AG08395 (cell line): ENCODE measurements around the gene C22orf42.
"Not testable (repeated sequence)": the region's sequence is repeated elsewhere in the genome, so short reads cannot be mapped to it uniquely, and the experiment has no call there.

Experiments used
- DNase-seq: peaks from one replicate; pipeline ENCODE4 v3.0.0; 2012; ENCODE audit warnings: mixed read lengths, low spot score

C22orf42 gene, protein sequence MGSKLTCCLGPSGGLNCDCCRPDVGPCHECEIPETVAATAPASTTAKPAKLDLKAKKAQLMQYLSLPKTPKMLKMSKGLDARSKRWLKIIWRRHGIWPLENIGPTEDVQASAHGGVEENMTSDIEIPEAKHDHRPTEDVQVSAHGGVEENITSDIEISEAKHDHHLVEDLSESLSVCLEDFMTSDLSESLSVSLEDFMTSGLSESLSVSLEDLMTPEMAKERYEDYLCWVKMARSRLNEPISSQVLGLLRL

DNA sequence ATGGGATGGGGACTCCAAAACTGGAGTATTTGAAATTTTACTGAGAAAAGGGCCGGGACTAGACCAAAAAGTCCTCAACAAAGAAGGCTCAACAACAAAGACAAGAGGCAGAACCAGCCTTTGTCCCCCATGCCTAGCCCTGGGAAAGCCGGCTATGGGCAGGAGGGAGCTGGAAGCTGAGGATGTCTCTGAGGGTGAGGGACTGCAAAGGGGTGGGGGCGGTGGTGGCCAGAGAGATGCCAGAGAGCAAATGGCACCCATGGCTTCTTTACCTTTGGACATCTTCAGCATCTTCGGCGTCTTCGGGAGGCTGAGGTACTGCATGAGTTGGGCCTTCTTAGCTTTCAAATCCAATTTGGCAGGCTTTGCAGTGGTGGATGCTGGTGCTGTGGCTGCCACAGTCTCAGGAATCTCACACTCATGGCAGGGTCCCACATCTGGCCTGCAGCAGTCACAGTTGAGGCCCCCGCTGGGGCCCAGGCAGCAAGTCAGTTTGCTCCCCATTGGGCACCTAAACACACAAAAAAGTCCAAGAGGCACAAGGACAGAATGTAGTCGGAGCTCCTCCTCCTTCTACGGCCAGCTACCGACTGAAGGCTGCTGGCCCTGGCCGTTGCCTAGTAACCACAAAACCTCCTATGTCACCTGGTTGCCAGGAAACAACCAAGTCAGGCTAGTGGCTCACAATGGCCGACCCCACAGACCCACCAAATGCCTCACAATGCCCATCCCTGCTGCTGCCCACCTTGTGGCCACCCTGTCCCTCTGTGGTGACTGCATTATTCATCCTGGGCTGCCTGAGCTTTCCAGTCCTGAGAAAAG lies at the start of gene C22orf42:
Gene C22orf42, minus strand, starts transcription at position 592 of the 822 bp plus-strand sequence. Its CDS starts 88 bp downstream, at position 504.
- no peak for DNase-seq

DNA sequence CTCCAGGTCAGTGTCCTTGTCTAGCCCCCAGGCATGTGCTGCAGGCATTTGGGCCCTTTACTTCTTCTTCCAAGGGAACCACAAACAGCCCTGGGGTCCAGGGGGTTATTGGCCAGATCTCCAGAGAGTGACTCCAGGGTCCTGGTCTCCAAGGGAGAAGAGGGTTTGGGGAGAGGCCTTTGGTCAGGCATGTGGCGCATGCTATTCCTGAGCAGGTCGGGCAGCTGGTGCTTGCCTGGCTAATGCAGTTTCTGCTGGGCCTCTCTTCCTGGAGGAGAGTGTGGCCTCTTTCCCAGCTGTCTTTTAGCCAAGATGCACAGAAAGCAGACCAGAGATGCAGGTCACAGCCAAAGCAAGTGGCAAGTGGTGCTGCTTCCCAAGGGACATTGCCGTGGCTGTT lies 49.6 kb upstream of the C22orf42 start:
- DNase-seq, result no peak

GRCh38 chr22:32207971-32208480 lies 48.9 kb upstream of the C22orf42 start:
- no peak for DNase-seq

DNA sequence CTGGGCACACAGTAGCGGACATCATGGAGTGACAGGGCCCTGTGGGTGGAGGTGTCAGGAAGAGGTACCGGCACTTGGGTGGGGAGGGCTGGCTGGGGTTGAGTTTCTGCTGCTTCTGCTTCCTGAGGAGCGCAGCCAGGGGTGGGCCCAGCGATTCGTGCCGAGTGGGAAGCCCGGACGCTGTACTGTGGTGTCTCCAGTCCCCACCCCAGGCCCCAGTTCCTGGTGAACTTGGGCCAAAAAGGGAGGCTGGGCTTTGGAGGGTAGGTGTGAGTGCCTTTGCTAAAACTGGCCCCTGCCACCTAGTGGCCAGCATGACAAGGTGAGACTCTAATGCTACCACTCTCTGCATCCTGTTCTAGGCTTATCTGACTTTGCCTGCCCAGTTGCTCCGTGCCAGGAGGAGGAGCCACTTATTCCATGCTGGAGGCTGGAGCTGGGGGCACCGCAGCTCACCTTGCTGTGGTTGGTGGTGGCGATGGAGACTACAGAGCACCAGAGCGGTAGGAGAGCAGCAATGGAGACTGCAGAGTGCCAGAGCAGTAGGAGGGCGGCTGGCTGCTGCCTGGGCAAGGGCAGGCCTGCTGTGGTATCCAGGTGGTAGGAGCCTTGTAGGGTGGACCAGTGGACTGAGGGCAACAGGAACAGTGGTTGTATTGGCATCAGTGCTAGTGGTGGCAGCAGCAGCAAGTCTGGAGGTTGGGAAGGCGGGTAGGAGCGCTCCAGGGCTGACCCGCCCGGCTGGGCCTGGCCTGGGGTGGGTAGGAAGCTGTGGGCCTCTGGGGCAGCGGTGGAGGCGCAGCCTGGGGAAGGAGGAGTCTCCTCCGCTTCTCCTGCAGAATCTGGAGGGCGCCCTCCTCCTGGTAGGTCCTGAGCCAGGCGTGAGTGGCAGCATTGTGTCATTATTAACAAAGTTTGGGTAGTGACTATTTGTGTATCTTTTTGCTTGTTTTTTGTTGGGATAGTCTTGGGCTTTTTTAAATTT lies 48.0 kb upstream of the C22orf42 start:
- DNase-seq, result no peak

- no peak for DNase-seq
These were observed 47.1 kb upstream of the C22orf42 start for GRCh38 chr22:32205974-32206773.

- DNase-seq, result peak; percentile 6
These were observed 46.0 kb upstream of the C22orf42 start, which contains the start of gene RFPL2 for GRCh38 chr22:32204856-32205722. TSS of gene RFPL2 (minus strand) at chr22:32205073. CDS start at chr22:32202451, 2,622 bp downstream.

DNA sequence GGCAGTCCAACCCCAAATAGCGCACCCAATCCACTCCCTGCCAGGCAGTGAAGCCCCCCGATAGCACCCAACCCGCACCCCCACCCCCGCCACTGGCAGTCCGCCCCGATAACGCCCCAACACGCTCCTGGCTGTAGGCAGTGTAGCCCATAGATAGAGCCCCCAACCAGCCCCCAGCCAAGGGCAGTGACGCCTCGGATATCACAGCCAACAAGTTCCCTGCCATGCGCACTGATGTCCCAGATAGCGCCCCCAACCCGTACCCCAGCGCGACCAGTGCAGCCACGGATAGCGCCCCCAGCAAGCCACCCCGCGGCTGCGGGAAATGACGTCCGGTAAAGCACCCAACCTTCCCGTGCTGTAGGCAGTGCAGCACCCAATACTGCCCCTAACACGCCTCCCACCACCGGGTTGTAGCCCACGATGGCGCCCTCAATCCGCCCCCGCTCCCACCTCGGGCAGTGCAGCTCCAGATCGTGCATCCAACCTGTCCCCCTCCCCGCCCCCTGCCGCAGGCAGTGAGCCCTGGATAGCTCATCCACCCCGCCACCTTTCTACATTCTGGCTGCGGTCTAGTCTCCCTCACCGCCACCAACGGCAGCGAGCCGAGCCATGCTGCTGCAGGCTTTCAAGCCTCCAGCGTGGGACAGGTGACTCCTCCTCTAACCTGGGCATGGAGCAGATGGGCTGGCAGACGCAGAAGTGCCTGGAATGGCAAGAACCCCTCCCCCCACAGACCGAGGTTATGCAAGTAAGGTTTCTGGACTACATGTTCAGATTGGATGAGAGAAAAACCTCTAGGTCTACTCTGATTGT lies 45.1 kb upstream of the C22orf42 start:
- DNase-seq, result no peak

DNA sequence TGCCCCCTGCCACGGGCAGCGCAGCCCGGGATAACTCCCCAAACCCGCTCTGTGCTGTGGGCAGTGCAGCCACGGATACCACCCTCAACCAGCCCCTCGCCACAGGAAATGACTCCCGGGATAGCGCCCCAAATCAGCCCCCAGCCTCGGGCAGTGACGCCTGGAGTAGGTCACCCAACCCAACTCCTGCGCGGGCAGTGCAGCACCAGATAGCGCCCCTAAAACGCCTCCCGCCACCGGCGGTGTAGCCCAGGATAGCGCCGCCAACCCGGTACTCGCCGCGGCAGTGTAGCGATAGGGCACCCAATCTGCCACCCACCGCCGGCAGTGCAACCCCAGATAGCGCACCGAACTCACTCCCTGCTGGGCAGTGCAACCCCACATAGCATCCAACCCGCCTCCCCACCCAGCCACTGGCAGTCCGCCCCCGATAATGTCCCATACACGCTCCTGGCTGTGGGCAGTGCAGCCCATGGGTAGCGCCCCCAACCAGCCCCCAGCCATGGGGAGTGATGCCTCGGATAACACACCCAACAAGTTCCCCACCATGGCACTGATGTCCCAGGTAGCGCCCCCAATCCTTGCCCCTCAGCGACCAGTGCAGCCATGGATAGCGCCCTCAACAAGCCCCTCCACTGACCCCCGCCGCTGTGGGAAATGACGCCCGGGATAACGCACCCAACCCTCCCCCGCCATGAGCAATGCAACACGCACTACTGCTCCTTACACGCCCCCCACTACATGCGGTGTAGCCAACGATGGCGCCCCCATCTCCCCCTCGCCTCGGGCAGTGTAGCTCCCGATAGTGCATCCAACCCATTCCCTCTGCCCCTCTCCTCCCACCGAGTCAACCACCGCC lies 44.3 kb upstream of the C22orf42 start:
- DNase-seq, result no peak

DNA sequence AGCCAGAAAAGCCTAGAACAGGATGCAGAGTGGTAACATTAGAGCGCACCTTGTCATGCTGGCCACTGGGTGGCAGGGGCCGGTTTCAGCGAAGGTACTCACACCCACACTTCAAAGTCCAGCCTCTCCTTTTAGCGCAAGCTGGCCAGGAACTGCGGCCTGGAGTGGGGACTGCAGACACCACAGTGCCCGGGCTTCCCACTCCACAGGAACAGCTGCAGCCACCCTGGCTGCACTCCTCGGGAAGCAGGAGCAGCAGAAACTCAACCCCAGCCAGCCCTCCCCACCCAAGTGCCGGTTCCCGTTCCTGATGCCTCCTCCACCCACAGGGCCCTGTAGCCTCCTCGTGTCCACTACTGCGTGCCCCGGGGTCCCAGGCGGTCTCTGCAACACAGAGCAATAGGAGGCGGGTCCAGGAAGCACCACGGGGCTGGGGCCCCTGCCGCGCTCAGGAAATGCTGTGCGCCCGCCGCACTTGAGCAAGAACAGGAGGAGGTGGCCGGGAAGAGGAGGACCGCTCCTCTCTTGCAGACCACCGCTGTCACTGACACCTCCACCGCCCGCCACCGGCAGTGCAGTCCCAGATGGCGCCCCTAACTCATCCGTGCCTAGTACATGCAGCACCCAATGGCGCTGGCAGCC lies 43.6 kb upstream of the C22orf42 start:
- peak; percentile 40 for DNase-seq

- DNase-seq, result no peak
These were observed 43.0 kb upstream of the C22orf42 start for GRCh38 chr22:32202161-32202538.

- DNase-seq, result no peak
These were observed 41.6 kb upstream of the C22orf42 start for GRCh38 chr22:32200752-32201151.

DNA sequence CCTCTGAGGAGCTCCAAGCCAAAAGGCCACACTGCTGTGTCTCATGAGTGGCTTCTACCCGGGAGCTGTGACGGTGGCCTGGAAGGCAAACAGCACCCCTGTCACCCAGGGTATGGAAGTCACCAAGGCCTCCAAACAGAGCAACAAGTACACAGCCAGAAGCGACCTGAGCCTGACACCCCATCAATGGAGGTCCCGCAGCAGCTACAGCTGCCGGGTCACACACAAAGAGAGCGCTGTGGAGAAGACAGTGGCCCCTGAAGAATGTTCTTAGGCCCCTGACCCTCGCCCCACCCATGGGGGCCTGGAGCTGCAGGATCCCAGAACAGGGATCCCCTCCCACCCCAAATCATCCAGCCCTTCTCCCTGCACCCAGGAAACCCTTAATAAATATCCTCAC lies 40.9 kb upstream of the C22orf42 start:
- no peak for DNase-seq

- DNase-seq, result no peak
These were observed 40.2 kb upstream of the C22orf42 start for GRCh38 chr22:32199341-32199740.

- not testable (repeated sequence) for DNase-seq
These were observed 38.6 kb upstream of the C22orf42 start for GRCh38 chr22:32197553-32198226.

GRCh38 chr22:32195900-32196299 lies 36.8 kb upstream of the C22orf42 start:
- DNase-seq, result not testable (repeated sequence)

GRCh38 chr22:32193346-32193745 lies 34.2 kb upstream of the C22orf42 start:
- DNase-seq, result not testable (repeated sequence)

- not testable (repeated sequence) for DNase-seq
These were observed 31.9 kb upstream of the C22orf42 start for GRCh38 chr22:32191021-32191420.
